ENCODE results near the gene SNX25. TPM values are rescaled to one million over a fixed set of nuclear protein-coding genes. Genes with fewer than 3 reads are reported as not detected.

SNX25 gene
- total and polyA plus RNA-seq, 8 donors: 4.8 to 15.0 (median 10.9) TPM

- TF ChIP-seq CTCF (IDR thresholded peaks at IDR 0.05): no peak
- Histone ChIP-seq H3K4me3 (no peak overlapping the region), H3K9me3 (no peaks in the 10 kb centered on the region), H3K27me3 (no peaks in the 10 kb centered on the region), H3K27ac (no peak overlapping the region), H3K36me3 (peaks cover 0 to 6% (median 4%) of the 10 kb centered on the region in 3 donors), H3K4me1 (no peaks in the 10 kb centered on the region)
- 73 to 80% methylated on average over 1 of the region's 1 CpG for WGBS, 2 donors
- intact Hi-C loops (cut with DNase I): no loop called here
- ATAC-seq: peak in 2 of 4 donors; percentile 20 to 47
- no peak for FAIRE-seq
- no peak for DNase-seq
Measured at GRCh38 chr4:185265942-185266341, 56.5 kb downstream of the SNX25 start.

GRCh38 chr4:185269286-185269685, 59.9 kb downstream of the SNX25 start:
- no peak for ATAC-seq

GRCh38 chr4:185270037-185270436, 60.6 kb downstream of the SNX25 start:
- DNase-seq (no peak), ATAC-seq (no peak), FAIRE-seq (no peak)
- Histone ChIP-seq H3K36me3 (peaks cover 0 to 6% (median 4%) of the 10 kb centered on the region in 3 donors), H3K4me3 (no peak overlapping the region), H3K9me3 (no peaks in the 10 kb centered on the region), H3K27ac (no peak overlapping the region), H3K27me3 (no peaks in the 10 kb centered on the region), H3K4me1 (no peaks in the 10 kb centered on the region)
- TF ChIP-seq CTCF (IDR thresholded peaks at IDR 0.05): no peak
- WGBS, 2 donors: 90 to 95% methylated on average over 5 of the region's 5 CpGs
- intact Hi-C loops (cut with DNase I): no loop called here

More at GRCh38 chr4:185269286-185269685, 59.9 kb downstream of the SNX25 start:
- WGBS, 2 donors: 61 to 64% methylated on average over 4 of the region's 4 CpGs
- no peaks in the 10 kb centered on the region for H3K9me3 ChIP-seq
- H3K4me1 ChIP-seq: no peaks in the 10 kb centered on the region
- no peaks in the 10 kb centered on the region for H3K27me3 ChIP-seq
- no peak overlapping the region for H3K4me3 ChIP-seq
- FAIRE-seq (no peak), DNase-seq (no peak)
- TF ChIP-seq CTCF (IDR thresholded peaks at IDR 0.05): no peak
- peaks cover 0 to 6% (median 4%) of the 10 kb centered on the region in 3 donors for H3K36me3 ChIP-seq
- intact Hi-C loops (cut with DNase I): no loop called here
- no peak overlapping the region for H3K27ac ChIP-seq

- TF ChIP-seq CTCF (IDR thresholded peaks at IDR 0.05): no peak
- Histone ChIP-seq H3K27me3 (no peaks in the 10 kb centered on the region), H3K4me1 (no peaks in the 10 kb centered on the region), H3K27ac (no peak overlapping the region), H3K36me3 (peaks cover 0 to 6% (median 4%) of the 10 kb centered on the region in 3 donors), H3K4me3 (no peak overlapping the region), H3K9me3 (no peaks in the 10 kb centered on the region)
- intact Hi-C loops (cut with DNase I): no loop called here
- no peak for ATAC-seq
- no peak for DNase-seq
- no peak for FAIRE-seq
- 91 to 92% methylated on average over 6 of the region's 6 CpGs for WGBS, 2 donors
Measured at GRCh38 chr4:185270885-185271284, 61.5 kb downstream of the SNX25 start.

GRCh38 chr4:185272245-185272644, 62.8 kb downstream of the SNX25 start:
- no peaks in the 10 kb centered on the region for H3K27me3 ChIP-seq
- no peak for TF ChIP-seq CTCF (IDR thresholded peaks at IDR 0.05)
- H3K36me3 ChIP-seq: peaks cover 0 to 6% (median 4%) of the 10 kb centered on the region in 3 donors
- 91 to 94% methylated on average over 6 of the region's 6 CpGs for WGBS, 2 donors
- intact Hi-C loops (cut with DNase I): no loop called here
- H3K4me1 ChIP-seq: no peaks in the 10 kb centered on the region
- peak in 2 of 4 donors; percentile 63 to 74 for ATAC-seq
- H3K9me3 ChIP-seq: no peaks in the 10 kb centered on the region
- FAIRE-seq: no peak
- H3K27ac ChIP-seq: no peak overlapping the region
- no peak for DNase-seq
- no peak overlapping the region for H3K4me3 ChIP-seq
